ENCODE results near the gene PHGDH.

Gene PHGDH

GRCh38 chr1:119743308-119743707 lies 31.6 kb downstream of the PHGDH start:
- no peak overlapping the region for H3K4me3 ChIP-seq (ENCODE audit: low read length)
- peaks cover 17% of the 10 kb centered on the region for H3K4me1 ChIP-seq (ENCODE audit: insufficient read depth, low read length)

DNA sequence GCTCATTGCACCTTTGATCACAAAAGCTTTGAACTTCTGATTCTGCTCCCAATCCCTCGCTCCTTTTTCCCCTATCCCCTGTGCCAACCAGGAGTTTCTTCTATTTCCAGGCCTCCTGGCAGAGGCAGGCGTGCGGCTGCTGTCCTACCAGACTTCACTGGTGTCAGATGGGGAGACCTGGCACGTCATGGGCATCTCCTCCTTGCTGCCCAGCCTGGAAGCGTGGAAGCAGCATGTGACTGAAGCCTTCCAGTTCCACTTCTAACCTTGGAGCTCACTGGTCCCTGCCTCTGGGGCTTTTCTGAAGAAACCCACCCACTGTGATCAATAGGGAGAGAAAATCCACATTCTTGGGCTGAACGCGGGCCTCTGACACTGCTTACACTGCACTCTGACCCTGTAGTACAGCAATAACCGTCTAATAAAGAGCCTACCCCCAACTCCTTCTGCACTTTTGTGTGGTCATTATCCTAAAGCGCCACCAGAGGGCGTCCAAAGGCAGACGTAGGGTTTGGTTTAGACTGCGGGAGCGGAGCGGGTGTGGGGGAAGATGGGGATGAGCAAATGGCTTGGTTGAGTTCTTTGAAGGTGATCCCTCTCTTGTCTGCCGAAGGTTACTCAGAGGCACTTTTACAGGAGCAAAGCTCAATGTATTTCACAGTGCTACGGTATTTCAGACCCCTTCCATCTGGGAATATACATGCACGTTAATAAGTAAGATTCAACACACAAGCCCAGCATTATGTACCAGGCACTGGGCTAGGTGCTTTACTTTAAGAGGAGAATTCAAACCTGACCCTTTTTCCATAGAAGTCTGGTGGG lies 32.3 kb downstream of the PHGDH start:
- H3K4me3 ChIP-seq (ENCODE audit: low read length): no peak overlapping the region
- peaks cover 17% of the 10 kb centered on the region for H3K4me1 ChIP-seq (ENCODE audit: insufficient read depth, low read length)
- H3K9me3 ChIP-seq (ENCODE audit: insufficient read depth, low read depth, low read length): no peaks in the 10 kb centered on the region
- no peaks in the 10 kb centered on the region for H3K27me3 ChIP-seq (ENCODE audit: insufficient read depth, low read length)
- WGBS: 58% methylated on average over 17 of the region's 17 CpGs
- no peak overlapping the region for H3K9ac ChIP-seq (ENCODE audit: low read depth, low read length)
- peaks cover 55% of the 10 kb centered on the region for H3K36me3 ChIP-seq (ENCODE audit: insufficient read depth, low read length)
- H3K27ac ChIP-seq (ENCODE audit: low read depth, low read length): no peak overlapping the region

More at GRCh38 chr1:119743308-119743707, 31.6 kb downstream of the PHGDH start:
- Histone ChIP-seq H3K27me3 (ENCODE audit: insufficient read depth, low read length) (no peaks in the 10 kb centered on the region), H3K36me3 (ENCODE audit: insufficient read depth, low read length) (peaks cover 62% of the 10 kb centered on the region), H3K27ac (ENCODE audit: low read depth, low read length) (no peak overlapping the region), H3K9ac (ENCODE audit: low read depth, low read length) (no peak overlapping the region), H3K9me3 (ENCODE audit: insufficient read depth, low read depth, low read length) (no peaks in the 10 kb centered on the region)
- 89% methylated on average over 3 of the region's 3 CpGs for WGBS

DNA sequence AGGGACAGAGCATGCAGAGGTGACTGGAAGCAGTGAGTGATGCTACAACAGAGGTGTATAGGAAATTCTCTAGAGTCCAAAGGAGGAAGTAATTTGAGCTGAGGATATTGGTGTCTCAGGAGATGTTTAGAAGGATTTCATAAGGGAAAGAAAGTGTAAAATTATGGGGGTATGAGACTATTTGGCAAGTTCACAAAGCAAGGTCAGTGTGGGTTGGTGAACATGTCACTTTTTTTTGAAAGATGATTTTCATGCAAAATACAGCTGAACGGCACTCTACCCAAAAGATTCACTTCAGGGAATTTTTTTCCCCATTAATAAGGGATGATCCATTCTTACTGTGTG lies 32.8 kb downstream of the PHGDH start:
- Histone ChIP-seq H3K9ac (ENCODE audit: low read depth, low read length) (no peak overlapping the region), H3K36me3 (ENCODE audit: insufficient read depth, low read length) (peaks cover 49% of the 10 kb centered on the region), H3K9me3 (ENCODE audit: insufficient read depth, low read depth, low read length) (no peaks in the 10 kb centered on the region), H3K27me3 (ENCODE audit: insufficient read depth, low read length) (no peaks in the 10 kb centered on the region), H3K4me1 (ENCODE audit: insufficient read depth, low read length) (peaks cover 17% of the 10 kb centered on the region), H3K27ac (ENCODE audit: low read depth, low read length) (no peak overlapping the region), H3K4me3 (ENCODE audit: low read length) (no peak overlapping the region)
- 0% methylated on average over 1 of the region's 1 CpG for WGBS

DNA sequence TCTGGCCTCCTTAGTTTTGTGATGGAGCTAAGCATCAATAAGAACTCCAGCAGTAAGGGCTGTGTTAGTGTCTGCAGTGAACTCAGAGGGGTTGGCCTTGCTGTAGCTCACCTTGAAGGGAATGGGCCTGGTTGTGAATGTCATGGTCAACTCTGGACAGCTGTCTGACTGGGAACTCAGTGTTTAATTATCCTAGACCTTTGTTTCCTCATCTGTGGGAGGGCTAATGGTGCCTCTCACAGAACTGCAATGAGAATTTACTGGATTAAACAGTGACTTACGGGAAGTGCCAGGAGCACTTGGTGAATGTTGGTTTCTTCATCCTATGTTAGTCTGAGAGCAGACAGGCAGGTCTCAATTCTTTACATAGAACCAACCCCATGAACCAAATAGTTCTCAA lies 33.3 kb downstream of the PHGDH start:
- peaks cover 17% of the 10 kb centered on the region for H3K4me1 ChIP-seq (ENCODE audit: insufficient read depth, low read length)
- WGBS: 86% methylated on average over 1 of the region's 1 CpG
- no peak overlapping the region for H3K9ac ChIP-seq (ENCODE audit: low read depth, low read length)
- H3K4me3 ChIP-seq (ENCODE audit: low read length): no peak overlapping the region
- H3K9me3 ChIP-seq (ENCODE audit: insufficient read depth, low read depth, low read length): no peaks in the 10 kb centered on the region
- H3K27ac ChIP-seq (ENCODE audit: low read depth, low read length): no peak overlapping the region
- H3K36me3 ChIP-seq (ENCODE audit: insufficient read depth, low read length): peaks cover 45% of the 10 kb centered on the region
- no peaks in the 10 kb centered on the region for H3K27me3 ChIP-seq (ENCODE audit: insufficient read depth, low read length)

GRCh38 chr1:119747451-119747850 lies 35.7 kb downstream of the PHGDH start:
- 72% methylated on average over 3 of the region's 3 CpGs for WGBS
- Histone ChIP-seq H3K9me3 (ENCODE audit: insufficient read depth, low read depth, low read length) (no peaks in the 10 kb centered on the region), H3K4me1 (ENCODE audit: insufficient read depth, low read length) (peaks cover 17% of the 10 kb centered on the region), H3K27ac (ENCODE audit: low read depth, low read length) (no peak overlapping the region), H3K4me3 (ENCODE audit: low read length) (no peak overlapping the region), H3K36me3 (ENCODE audit: insufficient read depth, low read length) (peaks cover 20% of the 10 kb centered on the region), H3K27me3 (ENCODE audit: insufficient read depth, low read length) (no peaks in the 10 kb centered on the region), H3K9ac (ENCODE audit: low read depth, low read length) (no peak overlapping the region)

DNA sequence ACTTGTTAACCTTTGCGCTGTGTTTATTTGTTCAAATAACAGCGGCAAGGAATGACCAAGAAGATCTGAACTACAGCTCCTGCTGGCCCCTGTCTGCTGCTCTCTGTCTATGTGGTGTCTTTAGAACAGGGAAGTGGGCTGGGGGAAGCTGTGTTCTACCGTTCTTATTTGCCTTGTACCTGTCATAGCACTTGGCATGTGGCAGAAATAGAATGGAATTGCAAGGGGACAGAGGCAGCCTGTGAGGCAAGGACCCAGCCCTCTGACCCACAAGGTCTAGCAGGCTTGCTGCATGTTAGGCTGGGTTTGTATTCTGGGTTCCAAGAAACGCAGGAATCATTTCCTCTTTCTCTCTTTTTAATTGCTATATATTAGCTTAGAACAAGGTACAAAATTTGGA lies 36.3 kb downstream of the PHGDH start:
- no peak overlapping the region for H3K9ac ChIP-seq (ENCODE audit: low read depth, low read length)
- peaks cover 15% of the 10 kb centered on the region for H3K36me3 ChIP-seq (ENCODE audit: insufficient read depth, low read length)
- peaks cover 17% of the 10 kb centered on the region for H3K4me1 ChIP-seq (ENCODE audit: insufficient read depth, low read length)
- no peaks in the 10 kb centered on the region for H3K27me3 ChIP-seq (ENCODE audit: insufficient read depth, low read length)
- H3K9me3 ChIP-seq (ENCODE audit: insufficient read depth, low read depth, low read length): no peaks in the 10 kb centered on the region
- no peak overlapping the region for H3K4me3 ChIP-seq (ENCODE audit: low read length)
- H3K27ac ChIP-seq (ENCODE audit: low read depth, low read length): no peak overlapping the region
- 85% methylated on average over 3 of the region's 4 CpGs for WGBS

- Histone ChIP-seq H3K4me1 (ENCODE audit: insufficient read depth, low read length) (no peaks in the 10 kb centered on the region; the same call in 1 of the 2 replicates), H3K36me3 (ENCODE audit: insufficient read depth, low read length) (no peaks in the 10 kb centered on the region), H3K27me3 (ENCODE audit: insufficient read depth, low read length) (no peaks in the 10 kb centered on the region), H3K4me3 (ENCODE audit: low read length) (no peak overlapping the region), H3K9ac (ENCODE audit: low read depth, low read length) (no peak overlapping the region), H3K9me3 (ENCODE audit: insufficient read depth, low read depth, low read length) (no peaks in the 10 kb centered on the region), H3K27ac (ENCODE audit: low read depth, low read length) (no peak overlapping the region)
- 81% methylated on average over 4 of the region's 4 CpGs for WGBS
Measured at GRCh38 chr1:119752592-119752991, 40.9 kb downstream of the PHGDH start.

DNA sequence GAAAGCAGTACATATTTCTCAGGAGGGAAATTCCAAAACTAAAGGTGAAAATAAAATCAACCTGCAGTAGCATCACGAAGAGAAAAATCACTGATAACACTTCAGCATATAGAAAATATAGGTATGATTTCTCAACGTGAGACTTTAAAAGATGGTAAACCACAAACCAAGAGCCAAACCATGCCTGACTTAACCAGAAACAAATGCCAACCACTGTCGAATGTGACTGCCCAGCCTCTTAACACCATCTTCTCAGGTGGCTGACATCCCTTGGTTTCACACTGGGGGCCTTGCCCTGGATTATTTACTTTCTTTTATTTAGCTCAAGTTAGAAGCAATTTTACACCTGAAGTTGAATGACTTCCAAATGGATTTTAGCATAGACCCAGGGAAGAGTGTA lies 46.9 kb downstream of the PHGDH start:
- H3K36me3 ChIP-seq (ENCODE audit: insufficient read depth, low read length): no peaks in the 10 kb centered on the region
- WGBS: 93% methylated on average over 3 of the region's 3 CpGs
- no peaks in the 10 kb centered on the region for H3K4me1 ChIP-seq (ENCODE audit: insufficient read depth, low read length)
- no peaks in the 10 kb centered on the region for H3K27me3 ChIP-seq (ENCODE audit: insufficient read depth, low read length)
- no peak overlapping the region for H3K4me3 ChIP-seq (ENCODE audit: low read length)
- no peak overlapping the region for H3K9ac ChIP-seq (ENCODE audit: low read depth, low read length)
- H3K9me3 ChIP-seq (ENCODE audit: insufficient read depth, low read depth, low read length): no peaks in the 10 kb centered on the region
- H3K27ac ChIP-seq (ENCODE audit: low read depth, low read length): no peak overlapping the region

- Histone ChIP-seq H3K27ac (ENCODE audit: low read depth, low read length) (no peak overlapping the region), H3K9me3 (ENCODE audit: insufficient read depth, low read depth, low read length) (no peaks in the 10 kb centered on the region), H3K4me1 (ENCODE audit: insufficient read depth, low read length) (no peaks in the 10 kb centered on the region), H3K4me3 (ENCODE audit: low read length) (no peak overlapping the region), H3K36me3 (ENCODE audit: insufficient read depth, low read length) (no peaks in the 10 kb centered on the region), H3K27me3 (ENCODE audit: insufficient read depth, low read length) (no peaks in the 10 kb centered on the region), H3K9ac (ENCODE audit: low read depth, low read length) (no peak overlapping the region)
- WGBS: 85% methylated on average over 1 of the region's 1 CpG
Measured at GRCh38 chr1:119762409-119762808, 50.7 kb downstream of the PHGDH start.

GRCh38 chr1:119762953-119763352 lies 51.2 kb downstream of the PHGDH start:
- Histone ChIP-seq H3K27me3 (ENCODE audit: insufficient read depth, low read length) (no peaks in the 10 kb centered on the region), H3K9me3 (ENCODE audit: insufficient read depth, low read depth, low read length) (no peaks in the 10 kb centered on the region), H3K4me3 (ENCODE audit: low read length) (no peak overlapping the region), H3K9ac (ENCODE audit: low read depth, low read length) (no peak overlapping the region), H3K27ac (ENCODE audit: low read depth, low read length) (no peak overlapping the region), H3K4me1 (ENCODE audit: insufficient read depth, low read length) (no peaks in the 10 kb centered on the region), H3K36me3 (ENCODE audit: insufficient read depth, low read length) (no peaks in the 10 kb centered on the region)
- 100% methylated on average over 1 of the region's 1 CpG for WGBS

DNA sequence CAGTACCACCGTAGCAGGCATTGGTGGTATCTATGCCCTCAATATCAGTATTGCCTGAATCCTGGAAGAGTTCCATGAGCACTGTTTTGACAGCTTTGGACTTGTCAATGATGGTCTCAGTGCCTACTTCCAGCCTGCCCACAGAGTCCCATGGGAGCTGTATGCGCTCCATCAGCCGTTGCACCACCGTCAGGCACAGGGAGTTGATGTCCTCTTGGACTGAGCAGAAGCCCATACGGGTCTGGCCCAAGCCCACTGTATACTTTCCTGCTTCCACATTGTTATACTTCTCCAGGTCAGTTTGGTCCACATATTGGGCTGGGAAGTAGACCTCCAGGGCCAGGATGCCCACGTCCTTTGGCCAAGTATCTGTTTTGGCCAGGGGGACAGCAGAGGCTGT lies 52.5 kb downstream of the PHGDH start:
- Histone ChIP-seq H3K9ac (ENCODE audit: low read depth, low read length) (no peak overlapping the region), H3K9me3 (ENCODE audit: insufficient read depth, low read depth, low read length) (no peaks in the 10 kb centered on the region), H3K36me3 (ENCODE audit: insufficient read depth, low read length) (no peaks in the 10 kb centered on the region), H3K4me3 (ENCODE audit: low read length) (no peak overlapping the region), H3K27me3 (ENCODE audit: insufficient read depth, low read length) (no peaks in the 10 kb centered on the region), H3K4me1 (ENCODE audit: insufficient read depth, low read length) (no peaks in the 10 kb centered on the region), H3K27ac (ENCODE audit: low read depth, low read length) (no peak overlapping the region)
- WGBS: 87% methylated on average over 6 of the region's 6 CpGs

- Histone ChIP-seq H3K4me1 (ENCODE audit: insufficient read depth, low read length) (no peaks in the 10 kb centered on the region), H3K27ac (ENCODE audit: low read depth, low read length) (no peak overlapping the region), H3K27me3 (ENCODE audit: insufficient read depth, low read length) (no peaks in the 10 kb centered on the region), H3K9ac (ENCODE audit: low read depth, low read length) (no peak overlapping the region), H3K9me3 (ENCODE audit: insufficient read depth, low read depth, low read length) (no peaks in the 10 kb centered on the region), H3K36me3 (ENCODE audit: insufficient read depth, low read length) (no peaks in the 10 kb centered on the region), H3K4me3 (ENCODE audit: low read length) (no peak overlapping the region)
- 95% methylated on average over 4 of the region's 4 CpGs for WGBS
Measured at GRCh38 chr1:119766374-119766794, 54.6 kb downstream of the PHGDH start.

Data from HUES64 (cell line).